Vagina (tissue), 2 donors: ENCODE measurements around the gene PCA3. TPM values are rescaled to one million over a fixed set of nuclear protein-coding genes. Genes with fewer than 3 reads are reported as not detected.

Experiments used
- DNase-seq, 2 donors: peaks; one replicate each; pipeline ENCODE4 v3.0.0-alpha.2; 2017; ENCODE audit errors: extremely low spot score in 2 of 2
- H3K27ac ChIP-seq: fragments of 200-600 bp; sonication (generic); one replicate; pipeline ENCODE4 v1.5.1; 2019
- H3K27me3 ChIP-seq: fragments of 200-600 bp; sonication (generic); one replicate; pipeline ENCODE4 v1.5.1; 2019
- H3K36me3 ChIP-seq, 2 donors: fragments of 200-600 bp; sonication (generic); one replicate each; pipeline ENCODE4 v1.5.1; 2017 to 2019
- H3K4me1 ChIP-seq: fragments of 200-600 bp; sonication (generic); one replicate; pipeline ENCODE4 v1.5.1; 2019
- H3K4me3 ChIP-seq, 2 donors: fragments of 200-600 bp; sonication (generic); 1 replicate in 1 of 2; 2 replicates in 1 of 2; pipeline ENCODE4 v1.5.1; 2016 to 2019
- H3K9me3 ChIP-seq: fragments of 200-600 bp; sonication (generic); one replicate; pipeline ENCODE4 v1.5.1; 2019
- CTCF ChIP-seq, 3 experiments: fragments of 450-650 bp in 2 of 3; fragments of 200-600 bp in 1 of 3; sonication (generic) in 1 of 3; IDR thresholded peaks; one replicate each; pipeline ENCODE4 v1.5.1; 2017 to 2019; ENCODE audit warnings: antibody characterized with exemption in 3 of 3, mild to moderate bottlenecking in 2 of 3, moderate library complexity in 2 of 3
- POLR2A ChIP-seq, 2 donors: fragments of 450-650 bp; IDR thresholded peaks; one replicate each; pipeline ENCODE4 v1.6.1; 2017; ENCODE audit warnings: antibody characterized with exemption in 2 of 2, mild to moderate bottlenecking in 2 of 2, moderate library complexity in 2 of 2
- POLR2AphosphoS5 ChIP-seq, 2 donors: sonication (generic); formaldehyde crosslinking; IDR thresholded peaks; one replicate each; pipeline ENCODE4 v1.9.0; 2017; ENCODE audit warnings: antibody characterized with exemption in 2 of 2, mild to moderate bottlenecking in 2 of 2, low read depth in 1 of 2; ENCODE audit not compliant: insufficient read depth in 1 of 2
- intact Hi-C: fragments of 100-400 bp; cut with DNase I; formaldehyde crosslinking; loops from one replicate; pipeline ENCODE4 v1.15.1; 2023
- total RNA-seq: library from RNA; depleted of rRNA; stranded (reverse); fragments of >200 nt; gene quantifications from one replicate; pipeline ENCODE4 v1.2.3, GENCODE V29; 2016

PCA3 gene
- total RNA-seq, 1 donor from 2014 or later = not detected

GRCh38 chr9:76720245-76720644 lies 44.0 kb upstream of the PCA3 start:
- H3K4me3 ChIP-seq = no peak overlapping the region
- no peaks in the 10 kb centered on the region for H3K36me3 ChIP-seq
- peaks cover 7% of the 10 kb centered on the region for H3K4me1 ChIP-seq
- intact Hi-C loops = no loop called here
- no peak for DNase-seq
- TF ChIP-seq POLR2AphosphoS5 (IDR thresholded peaks at IDR 0.05; ENCODE audit: insufficient read depth in 1 of 2, low read depth in 1 of 2) (no peak), POLR2A (IDR thresholded peaks at IDR 0.05) (no peak), CTCF (IDR thresholded peaks at IDR 0.05) (no peak)
- no peak overlapping the region for H3K27ac ChIP-seq
- H3K27me3 ChIP-seq = no peaks in the 10 kb centered on the region
- no peaks in the 10 kb centered on the region for H3K9me3 ChIP-seq

GRCh38 chr9:76725011-76725546 lies 39.2 kb upstream of the PCA3 start:
- TF ChIP-seq POLR2A (IDR thresholded peaks at IDR 0.05) (no peak), POLR2AphosphoS5 (IDR thresholded peaks at IDR 0.05; ENCODE audit: insufficient read depth in 1 of 2, low read depth in 1 of 2) (no peak), CTCF (IDR thresholded peaks at IDR 0.05) (no peak)
- no peak overlapping the region for H3K27ac ChIP-seq
- H3K36me3 ChIP-seq = no peaks in the 10 kb centered on the region
- no peaks in the 10 kb centered on the region for H3K27me3 ChIP-seq
- no peak overlapping the region for H3K4me3 ChIP-seq
- no peaks in the 10 kb centered on the region for H3K4me1 ChIP-seq
- DNase-seq = no peak
- no peaks in the 10 kb centered on the region for H3K9me3 ChIP-seq
- intact Hi-C loops = no loop called here

- no peak overlapping the region for H3K27ac ChIP-seq
These were observed 38.4 kb upstream of the PCA3 start for GRCh38 chr9:76725885-76726284.

GRCh38 chr9:76729116-76729515 lies 35.1 kb upstream of the PCA3 start:
- no peaks in the 10 kb centered on the region for H3K9me3 ChIP-seq
- H3K27me3 ChIP-seq = no peaks in the 10 kb centered on the region
- DNase-seq = no peak
- no peak overlapping the region for H3K4me3 ChIP-seq
- H3K4me1 ChIP-seq = no peaks in the 10 kb centered on the region
- H3K27ac ChIP-seq = no peak overlapping the region
- intact Hi-C loops = no loop called here
- H3K36me3 ChIP-seq = no peaks in the 10 kb centered on the region
- TF ChIP-seq CTCF (IDR thresholded peaks at IDR 0.05) (no peak), POLR2A (IDR thresholded peaks at IDR 0.05) (no peak), POLR2AphosphoS5 (IDR thresholded peaks at IDR 0.05; ENCODE audit: insufficient read depth in 1 of 2, low read depth in 1 of 2) (no peak)

More at GRCh38 chr9:76725885-76726284, 38.4 kb upstream of the PCA3 start:
- Histone ChIP-seq H3K36me3 (no peaks in the 10 kb centered on the region), H3K9me3 (no peaks in the 10 kb centered on the region), H3K4me3 (no peak overlapping the region), H3K4me1 (no peaks in the 10 kb centered on the region), H3K27me3 (no peaks in the 10 kb centered on the region)
- intact Hi-C loops = no loop called here
- TF ChIP-seq CTCF (IDR thresholded peaks at IDR 0.05) (no peak), POLR2A (IDR thresholded peaks at IDR 0.05) (no peak), POLR2AphosphoS5 (IDR thresholded peaks at IDR 0.05; ENCODE audit: insufficient read depth in 1 of 2, low read depth in 1 of 2) (no peak)
- no peak for DNase-seq

- TF ChIP-seq CTCF (IDR thresholded peaks at IDR 0.05) (no peak), POLR2AphosphoS5 (IDR thresholded peaks at IDR 0.05; ENCODE audit: insufficient read depth in 1 of 2, low read depth in 1 of 2) (no peak), POLR2A (IDR thresholded peaks at IDR 0.05) (no peak)
- Histone ChIP-seq H3K27me3 (no peaks in the 10 kb centered on the region), H3K4me3 (no peak overlapping the region), H3K9me3 (no peaks in the 10 kb centered on the region), H3K27ac (no peak overlapping the region), H3K4me1 (no peaks in the 10 kb centered on the region), H3K36me3 (no peaks in the 10 kb centered on the region)
- intact Hi-C loops = no loop called here
- DNase-seq = no peak
These were observed 34.1 kb upstream of the PCA3 start for GRCh38 chr9:76729980-76730737.
